Adrenal gland (tissue), 19 donors: ENCODE measurements around the gene HNRNPCL2. TPM values are rescaled to one million over a fixed set of nuclear protein-coding genes. Genes with fewer than 3 reads are reported as not detected.
"Not testable (repeated sequence)": the region's sequence is repeated elsewhere in the genome, so short reads cannot be mapped to it uniquely, and the experiment has no call there.

Experiments
- DNase-seq, 7 donors: peaks; one replicate each; pipeline ENCODE4 v3.0.0-alpha.2; 2019 to 2020
- H3K27ac ChIP-seq, 5 donors: fragments of 200-600 bp; sonication (generic) in 4 of 5; 1 replicate in 3 of 5; 2 replicates in 2 of 5; pipeline versions ENCODE4 v1.5.1 to v1.8.0; 2016 to 2020; ENCODE audit warnings: mild to moderate bottlenecking in 1 of 5
- H3K27me3 ChIP-seq: fragments of 200-600 bp; 2 replicates; pipeline ENCODE4 v1.8.0; 2021
- H3K36me3 ChIP-seq, 2 donors: fragments of 200-600 bp; replicated peaks in 1 of 2; 1 replicate in 1 of 2; 2 replicates in 1 of 2; pipeline versions ENCODE4 v1.5.1 to v1.8.0; 2018 to 2022
- H3K4me1 ChIP-seq, 2 donors: fragments of 200-600 bp; replicated peaks in 1 of 2; 1 replicate in 1 of 2; 2 replicates in 1 of 2; pipeline versions ENCODE4 v1.5.1 to v1.8.0; 2018 to 2021
- H3K4me3 ChIP-seq, 4 donors: fragments of 200-600 bp; sonication (generic) in 3 of 4; one replicate each; pipeline ENCODE4 v1.5.1; 2016 to 2018
- H3K9me3 ChIP-seq, 3 donors: fragments of 200-600 bp; sonication (generic) in 1 of 3; replicated peaks in 1 of 3; 1 replicate in 2 of 3; 2 replicates in 1 of 3; pipeline versions ENCODE4 v1.5.1 to v1.8.0; 2016 to 2021
- WGBS, 4 donors: extraction: QIAGEN DNeasy Blood & Tissue Kit in 2 of 4; methylation state at CpG; one replicate each; pipeline versions ENCODE4 v1.1.5 to v1.1.7; 2013 to 2017; 5-methylcytosine and 5-hydroxymethylcytosine counted together
- intact Hi-C, 2 donors: fragments of 100-400 bp; cut with DNase I; formaldehyde crosslinking; loops; one replicate each; pipeline versions ENCODE4 v1.14.1 to v1.15.0; 2022 to 2023
- long read RNA-seq, 10 donors: library from polyadenylated mRNA in 3 of 10; unstranded in 2 of 10; stranded (forward) in 1 of 10; transcript quantifications; one replicate each; pipeline ENCODE4 v2.0.0 and lab custom pipeline, GENCODE V29; 2021 to 2026
- polyA plus RNA-seq, 3 donors: library from polyadenylated mRNA; stranded (reverse); fragments of 200-250 nt in 2 of 3; fragments of 350-450 nt in 1 of 3; fragmentation: Illumina TruSeq in 1 of 3; extraction: RNeasy Lipid Tissue Mini Kit (QIAGEN cat#74804) in 1 of 3; gene quantifications; one replicate each; pipeline ENCODE4 v1.2.3, GENCODE V29; 2013 to 2014
- total RNA-seq, 9 donors: library from RNA; depleted of rRNA in 4 of 9; stranded (reverse); fragments of >200 nt in 4 of 9; fragments of 120-200 nt in 1 of 9; fragmentation: NEBNext Ultra II Directional in 1 of 9; extraction: Animal tissue kit (Norgen Biotek cat#: 25700) in 1 of 9; gene quantifications; one replicate each; pipeline versions ENCODE4 v1.1.0 to v1.2.4, GENCODE V29; 2013 to 2023
- donor health status: healthy with polysubstance abuse.
- donor health status: Bipolar disorder and iron deficiency.
- donor health status: DM: yes; HTN: yes; CAD: no.
- donor health status: DM: no; HTN: no; CAD: no.
- donor health status: DM: no; HTN: no; CAD: no.
- donor health status: DM: yes; HTN: yes; CAD: no.

The HNRNPCL2 gene
- total RNA-seq: not detected
- polyA plus RNA-seq: not detected
- long read RNA-seq, donor 1: 0 reads
- long read RNA-seq, donor 2: 0 reads
- long read RNA-seq, donor 3: 0 reads
- long read RNA-seq, donor 4: 0 reads
- long read RNA-seq, donor 5: 0 reads
- long read RNA-seq, donor 6: 0 reads
- long read RNA-seq, donor 7: 0 reads
- long read RNA-seq, donor 8: 0 reads
- long read RNA-seq, donor 9: 0 reads
- long read RNA-seq, donor 10: 0 reads

DNA sequence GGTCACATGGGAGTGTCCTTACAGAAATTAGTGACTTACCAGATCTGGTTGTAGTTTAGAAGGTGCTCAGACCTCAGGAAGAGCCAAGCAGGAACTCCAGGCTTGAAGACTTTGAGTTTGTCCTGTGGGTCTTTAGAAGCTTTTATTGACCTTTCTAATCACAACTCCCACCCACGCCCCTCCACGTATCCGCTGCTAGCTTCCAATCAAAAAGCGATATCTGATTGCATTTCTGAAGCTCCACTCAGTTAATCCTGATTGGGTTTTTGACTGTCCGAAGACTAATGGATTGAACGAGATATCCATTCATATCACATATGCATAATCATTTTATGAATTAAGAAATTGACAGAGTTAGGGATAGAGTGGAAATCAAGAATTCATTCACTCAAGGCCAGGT, at the start of gene HNRNPCL2:
Gene HNRNPCL2, minus strand, starts transcription at position 101 of the 400 bp plus-strand sequence. CDS start 454 bp downstream, outside the sequence.
- H3K4me1 ChIP-seq, intact Hi-C loops: not testable (repeated sequence)
- 84 to 97% (median 93%) methylated on average over 6 of the region's 6 CpGs for WGBS, 4 donors

DNA sequence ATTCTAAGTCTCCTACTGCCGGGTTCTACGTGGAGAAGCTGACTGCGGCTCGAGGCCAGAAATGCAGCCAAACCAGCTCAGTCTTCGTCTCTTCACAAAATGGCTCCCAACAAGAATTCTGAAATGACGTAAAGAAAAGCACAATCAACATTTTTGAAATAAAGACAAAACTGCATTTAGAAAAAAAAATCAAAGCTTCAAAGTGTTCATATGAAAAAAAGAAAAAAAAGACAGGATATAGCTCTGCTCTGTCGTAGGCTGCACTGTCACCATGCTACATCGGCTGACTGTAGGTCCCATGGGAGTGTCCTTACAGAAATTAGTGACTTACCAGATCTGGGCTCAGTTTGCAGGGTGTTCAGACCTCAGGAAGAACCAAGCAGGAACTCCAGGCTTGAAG, 48.9 kb upstream of the HNRNPCL2 start, which contains the start of gene HNRNPCL4:
Gene HNRNPCL4, minus strand, starts transcription at position 101 of the 400 bp plus-strand sequence. CDS start 164 bp downstream, outside the sequence.
- H3K4me1 ChIP-seq, H3K36me3 ChIP-seq, intact Hi-C loops, H3K9me3 ChIP-seq, H3K27me3 ChIP-seq, H3K4me3 ChIP-seq, H3K27ac ChIP-seq, DNase-seq: not testable (repeated sequence)
- no CpG with 5 or more reads among the region's 8 CpGs for WGBS, 4 donors

More for the DNA sequence above, at the start of gene HNRNPCL2:
- H3K27ac ChIP-seq, H3K4me3 ChIP-seq, DNase-seq, H3K36me3 ChIP-seq, H3K27me3 ChIP-seq, H3K9me3 ChIP-seq: not testable (repeated sequence)

DNA sequence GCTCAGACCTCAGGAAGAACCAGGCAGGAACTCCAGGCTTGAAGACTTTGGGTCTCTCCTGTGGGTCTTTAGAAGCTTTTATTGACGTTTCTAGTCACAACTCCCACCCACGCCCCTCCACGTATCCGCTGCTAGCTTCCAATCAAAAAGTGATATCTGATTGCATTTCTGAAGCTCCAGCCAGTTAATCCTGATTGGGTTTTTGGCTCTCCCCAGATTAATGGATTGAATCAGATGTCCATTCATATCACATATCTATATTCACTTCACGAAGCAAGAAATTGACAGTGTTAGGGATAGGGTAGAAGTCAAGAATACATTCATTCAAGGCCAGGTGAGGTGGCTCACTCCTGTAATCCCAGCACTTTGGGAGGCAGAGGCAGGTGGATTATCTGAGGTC, 39.3 kb upstream of the HNRNPCL2 start, which contains the start of gene PRAMEF26:
Gene PRAMEF26, minus strand, starts transcription at position 101 of the 400 bp plus-strand sequence. CDS start 2,914 bp downstream, outside the sequence.
- H3K4me1 ChIP-seq, DNase-seq, H3K36me3 ChIP-seq, H3K9me3 ChIP-seq, H3K27ac ChIP-seq, intact Hi-C loops, H3K27me3 ChIP-seq, H3K4me3 ChIP-seq: not testable (repeated sequence)
- 60 to 75% methylated on average over 1 of the region's 5 CpGs; no CpG with 5 or more reads in 2 of the 4 donors for WGBS, 4 donors

DNA sequence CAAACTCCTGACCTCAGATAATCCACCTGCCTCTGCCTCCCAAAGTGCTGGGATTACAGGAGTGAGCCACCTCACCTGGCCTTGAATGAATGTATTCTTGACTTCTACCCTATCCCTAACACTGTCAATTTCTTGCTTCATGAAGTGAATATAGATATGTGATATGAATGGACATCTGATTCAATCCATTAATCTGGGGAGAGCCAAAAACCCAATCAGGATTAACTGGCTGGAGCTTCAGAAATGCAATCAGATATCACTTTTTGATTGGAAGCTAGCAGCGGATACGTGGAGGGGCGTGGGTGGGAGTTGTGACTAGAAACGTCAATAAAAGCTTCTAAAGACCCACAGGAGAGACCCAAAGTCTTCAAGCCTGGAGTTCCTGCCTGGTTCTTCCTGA, 46.2 kb downstream of the HNRNPCL2 start, which contains the start of gene PRAMEF25:
Gene PRAMEF25, plus strand, starts transcription at position 301 of the 400 bp plus-strand sequence. CDS start 2,920 bp downstream, outside the sequence.
- DNase-seq, intact Hi-C loops, H3K9me3 ChIP-seq, H3K36me3 ChIP-seq, H3K4me1 ChIP-seq, H3K4me3 ChIP-seq, H3K27me3 ChIP-seq, H3K27ac ChIP-seq: not testable (repeated sequence)
- no CpG with 5 or more reads among the region's 4 CpGs for WGBS, 4 donors

Other genes with a start within 250 kb of the HNRNPCL2 start
- gene PRAMEF4, start 230.7 kb downstream of the HNRNPCL2 start, total RNA-seq: not detected
- gene PRAMEF4, start 230.7 kb downstream of the HNRNPCL2 start, polyA plus RNA-seq: not detected
- gene PRAMEF10, start 218.6 kb downstream of the HNRNPCL2 start, total RNA-seq: not detected
- not detected for gene PRAMEF10, start 218.6 kb downstream of the HNRNPCL2 start, polyA plus RNA-seq
- not detected for gene PRAMEF7, start 200.2 kb downstream of the HNRNPCL2 start, total RNA-seq
- gene PRAMEF7, start 200.2 kb downstream of the HNRNPCL2 start, polyA plus RNA-seq: not detected
- gene PRAMEF6, start 169.3 kb downstream of the HNRNPCL2 start, total RNA-seq: not detected
- not detected for gene PRAMEF6, start 169.3 kb downstream of the HNRNPCL2 start, polyA plus RNA-seq
- gene PRAMEF27, start 60.3 kb downstream of the HNRNPCL2 start, total RNA-seq: not detected
- gene PRAMEF27, start 60.3 kb downstream of the HNRNPCL2 start, polyA plus RNA-seq: not detected
- not detected for gene HNRNPCL3, start 56.1 kb downstream of the HNRNPCL2 start, total RNA-seq
- not detected for gene HNRNPCL3, start 56.1 kb downstream of the HNRNPCL2 start, polyA plus RNA-seq
- not detected for gene PRAMEF25, start 46.1 kb downstream of the HNRNPCL2 start, total RNA-seq
- not detected for gene PRAMEF25, start 46.1 kb downstream of the HNRNPCL2 start, polyA plus RNA-seq
- gene PRAMEF26, start 39.2 kb upstream of the HNRNPCL2 start, total RNA-seq: not detected
- not detected for gene PRAMEF26, start 39.2 kb upstream of the HNRNPCL2 start, polyA plus RNA-seq
- not detected for gene HNRNPCL4, start 48.8 kb upstream of the HNRNPCL2 start, total RNA-seq
- not detected for gene HNRNPCL4, start 48.8 kb upstream of the HNRNPCL2 start, polyA plus RNA-seq
- gene PRAMEF9, start 55.0 kb upstream of the HNRNPCL2 start, total RNA-seq: not detected
- not detected for gene PRAMEF9, start 55.0 kb upstream of the HNRNPCL2 start, polyA plus RNA-seq
- gene PRAMEF13, start 84.6 kb upstream of the HNRNPCL2 start, total RNA-seq: not detected
- not detected for gene PRAMEF13, start 84.6 kb upstream of the HNRNPCL2 start, polyA plus RNA-seq
- gene PRAMEF18, start 109.3 kb upstream of the HNRNPCL2 start, total RNA-seq: not detected
- not detected for gene PRAMEF18, start 109.3 kb upstream of the HNRNPCL2 start, polyA plus RNA-seq
- gene PRAMEF5, start 137.3 kb upstream of the HNRNPCL2 start, total RNA-seq: not detected
- not detected for gene PRAMEF5, start 137.3 kb upstream of the HNRNPCL2 start, polyA plus RNA-seq
- gene PRAMEF8, start 168.3 kb upstream of the HNRNPCL2 start, total RNA-seq: not detected
- not detected for gene PRAMEF8, start 168.3 kb upstream of the HNRNPCL2 start, polyA plus RNA-seq
- not detected for gene PRAMEF33, start 186.7 kb upstream of the HNRNPCL2 start, total RNA-seq
- gene PRAMEF33, start 186.7 kb upstream of the HNRNPCL2 start, polyA plus RNA-seq: not detected
- not detected for gene PRAMEF15, start 198.7 kb upstream of the HNRNPCL2 start, total RNA-seq
- not detected for gene PRAMEF15, start 198.7 kb upstream of the HNRNPCL2 start, polyA plus RNA-seq
- not detected for gene PRAMEF14, start 230.3 kb upstream of the HNRNPCL2 start, total RNA-seq
- gene PRAMEF14, start 230.3 kb upstream of the HNRNPCL2 start, polyA plus RNA-seq: not detected